ENCODE results near the gene DIS3L2.

DNA sequence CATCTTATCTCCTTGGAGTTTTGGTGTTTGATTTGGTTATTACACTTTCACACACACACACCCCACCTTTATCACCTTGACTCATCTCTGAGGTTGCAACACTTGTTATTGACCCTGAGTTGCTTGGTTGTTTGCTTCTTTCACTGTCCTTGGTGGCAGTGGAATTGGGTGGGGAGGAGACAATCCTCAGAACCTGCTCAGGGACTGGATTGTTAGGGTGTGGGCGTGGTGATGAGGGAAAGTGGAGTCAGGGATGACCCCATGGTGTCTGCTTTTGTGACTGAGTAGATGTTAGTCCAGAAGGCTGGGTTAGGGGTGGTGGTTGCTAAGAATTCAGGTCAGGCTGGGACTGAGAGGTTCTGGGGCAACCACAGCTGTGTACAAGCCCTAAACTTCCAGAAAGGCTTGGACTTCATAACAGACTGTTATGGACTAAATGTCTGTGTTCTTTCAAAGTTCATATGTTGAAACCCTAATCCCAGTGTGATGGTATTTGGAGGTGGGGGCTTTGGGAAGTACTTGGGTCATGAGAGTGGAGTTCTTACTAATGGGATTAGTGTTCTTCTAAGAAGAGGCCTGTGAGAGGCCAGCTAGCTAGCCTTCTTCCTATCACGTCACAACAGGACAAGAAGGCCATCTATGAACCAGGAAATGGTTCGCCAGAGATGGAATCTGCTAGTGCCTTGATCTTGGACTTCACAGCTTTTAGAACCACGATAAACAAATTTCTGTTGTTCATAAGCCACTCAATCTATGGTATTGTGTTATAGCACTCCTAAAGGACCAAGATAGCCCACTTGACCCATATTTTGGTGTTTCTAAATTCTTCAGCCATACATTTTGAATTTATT is 3.4 kb upstream of the DIS3L2 start:
- no peak for TF ChIP-seq SUZ12 (IDR thresholded peaks at IDR 0.05)
- no peak for TF ChIP-seq SP1 (IDR thresholded peaks at IDR 0.05)
- TF ChIP-seq CTBP1 (IDR thresholded peaks at IDR 0.05; ENCODE audit: borderline replicate concordance): no peak
- TF ChIP-seq ARNT (IDR thresholded peaks at IDR 0.05): no peak
- no peak for TF ChIP-seq ELF4 (IDR thresholded peaks at IDR 0.05)
- TF ChIP-seq FOXK2 (IDR thresholded peaks at IDR 0.05): no peak
- no peak for TF ChIP-seq ZNF384 (IDR thresholded peaks at IDR 0.05)
- no peak for TF ChIP-seq FOXA1 (IDR thresholded peaks at IDR 0.05)
- no peak for TF ChIP-seq FOXM1 (IDR thresholded peaks at IDR 0.05; ENCODE audit: borderline replicate concordance)
- TF ChIP-seq HDGF (IDR thresholded peaks at IDR 0.05; ENCODE audit: borderline replicate concordance): no peak
- TF ChIP-seq BHLHE40 (IDR thresholded peaks at IDR 0.05; ENCODE audit: borderline replicate concordance): no peak

Measured in HEK293T (cell line).